Superior temporal gyrus (tissue), 1 donor: Measurements from ENCODE around the gene KIF2C.
"Not testable (repeated sequence)": the region's sequence is repeated elsewhere in the genome, so short reads cannot be mapped to it uniquely, and the experiment has no call there.

ENCODE experiments used
- DNase-seq: peaks from one replicate; pipeline ENCODE4 v3.0.0-alpha.2; 2016; ENCODE audit errors: extremely low spot score

The KIF2C gene

GRCh38 chr1:44812822-44813543 is 73.3 kb downstream of the KIF2C start:
- DNase-seq, result no peak

GRCh38 chr1:44815926-44816325 is 76.3 kb downstream of the KIF2C start:
- DNase-seq, result not testable (repeated sequence)

- DNase-seq, result no peak
These were observed 77.7 kb downstream of the KIF2C start for GRCh38 chr1:44817307-44817706.
